GM21367 (cell line): ENCODE measurements around the gene SV2B.
A peak's percentile ranks its signal among the peaks of the same experiment; 100 is the strongest.
"Not testable (repeated sequence)": the region's sequence is repeated elsewhere in the genome, so short reads cannot be mapped to it uniquely, and the experiment has no call there.

Source experiments
- ATAC-seq: cut with Tn5 transposase; IDR thresholded peaks from one replicate; pipeline ENCODE4 v1.9.1; 2021; ENCODE audit not compliant: unreplicated experiment

The SV2B gene, protein sequence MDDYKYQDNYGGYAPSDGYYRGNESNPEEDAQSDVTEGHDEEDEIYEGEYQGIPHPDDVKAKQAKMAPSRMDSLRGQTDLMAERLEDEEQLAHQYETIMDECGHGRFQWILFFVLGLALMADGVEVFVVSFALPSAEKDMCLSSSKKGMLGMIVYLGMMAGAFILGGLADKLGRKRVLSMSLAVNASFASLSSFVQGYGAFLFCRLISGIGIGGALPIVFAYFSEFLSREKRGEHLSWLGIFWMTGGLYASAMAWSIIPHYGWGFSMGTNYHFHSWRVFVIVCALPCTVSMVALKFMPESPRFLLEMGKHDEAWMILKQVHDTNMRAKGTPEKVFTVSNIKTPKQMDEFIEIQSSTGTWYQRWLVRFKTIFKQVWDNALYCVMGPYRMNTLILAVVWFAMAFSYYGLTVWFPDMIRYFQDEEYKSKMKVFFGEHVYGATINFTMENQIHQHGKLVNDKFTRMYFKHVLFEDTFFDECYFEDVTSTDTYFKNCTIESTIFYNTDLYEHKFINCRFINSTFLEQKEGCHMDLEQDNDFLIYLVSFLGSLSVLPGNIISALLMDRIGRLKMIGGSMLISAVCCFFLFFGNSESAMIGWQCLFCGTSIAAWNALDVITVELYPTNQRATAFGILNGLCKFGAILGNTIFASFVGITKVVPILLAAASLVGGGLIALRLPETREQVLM

DNA sequence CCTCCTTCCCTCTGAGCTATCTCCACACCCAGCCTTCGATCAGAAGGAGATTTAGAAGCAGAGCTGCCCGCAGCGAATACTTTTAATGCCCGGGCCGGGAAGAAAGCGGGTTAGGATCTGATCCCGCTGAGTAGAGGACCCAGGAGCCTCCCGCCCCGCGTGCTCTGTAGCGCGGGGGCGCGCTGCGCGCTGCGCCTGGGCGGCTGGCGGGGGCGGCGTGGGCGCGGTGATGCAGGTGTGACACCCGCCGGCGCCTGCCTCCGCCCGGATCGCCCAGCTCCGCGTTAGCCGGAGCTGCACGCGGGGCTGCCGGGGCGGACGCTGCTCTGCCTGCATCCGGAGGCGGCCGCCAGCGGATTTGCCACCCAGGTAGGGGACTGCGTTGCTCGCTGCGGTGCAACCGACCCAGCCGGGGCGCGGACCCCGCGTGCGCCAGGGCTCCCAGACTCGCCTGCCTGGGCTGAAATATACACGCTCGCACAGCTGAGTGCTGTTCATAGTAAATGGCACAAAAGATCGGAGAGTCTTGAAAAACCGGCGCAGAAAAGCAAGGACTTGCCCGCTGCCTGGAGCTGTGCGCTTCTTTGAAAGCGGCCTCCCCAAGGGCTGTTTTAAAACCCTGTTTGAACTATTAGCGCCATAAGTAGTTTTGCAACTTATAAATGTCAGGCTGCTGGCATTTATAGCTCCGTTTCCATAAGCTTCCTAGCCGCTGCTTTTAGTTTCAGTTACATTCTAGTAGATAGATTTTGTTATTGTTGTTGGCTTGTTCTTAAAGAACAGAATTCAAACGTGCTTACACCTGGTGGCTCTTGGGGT lies at the start of gene SV2B:
TSS of gene SV2B (plus strand) at position 263 of the 819 bp plus-strand sequence. CDS start 126,007 bp downstream, outside the sequence.
- ATAC-seq = peak; percentile 66

GRCh38 chr15:91051248-91051647 lies 48.8 kb upstream of the SV2B start:
- no peak for ATAC-seq

DNA sequence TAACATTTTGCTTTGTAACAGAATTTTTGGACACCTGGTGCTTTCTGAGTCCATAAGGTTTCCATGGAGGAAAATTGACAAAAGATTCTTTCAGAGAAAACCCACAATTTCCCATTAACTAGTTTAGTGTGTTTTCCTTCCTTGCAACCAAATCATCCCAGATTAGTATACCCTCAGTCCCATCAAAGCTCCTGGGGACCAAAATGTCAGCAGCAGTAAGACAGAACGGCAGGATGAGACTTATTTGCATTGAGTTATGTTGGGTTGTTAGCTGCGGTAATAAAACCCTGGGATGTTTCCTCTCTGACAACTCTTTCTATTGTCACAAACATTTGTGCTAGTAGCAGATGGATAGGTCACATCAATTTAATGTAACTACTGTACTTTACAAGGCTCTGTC lies 45.2 kb upstream of the SV2B start:
- no peak for ATAC-seq

GRCh38 chr15:91055548-91056331 lies 44.3 kb upstream of the SV2B start:
- peak; percentile 81 for ATAC-seq

DNA sequence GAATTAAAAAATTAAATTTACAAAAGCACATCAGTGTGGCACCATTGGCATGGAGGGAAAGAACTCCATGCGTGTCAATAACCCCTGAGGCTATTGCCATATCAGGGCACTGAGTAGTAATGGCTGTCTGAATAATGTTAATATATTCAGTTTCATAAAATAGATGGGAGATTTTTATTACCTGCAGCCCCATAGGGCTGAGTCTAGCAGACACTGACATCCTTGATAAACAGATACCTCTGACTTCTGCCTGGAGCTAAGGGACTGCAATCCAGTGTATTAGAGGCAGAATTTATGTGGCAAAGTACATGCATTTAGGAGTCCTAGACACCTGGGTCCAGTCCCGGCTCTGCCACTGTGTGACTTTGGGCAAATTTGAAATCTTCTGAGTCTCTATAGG lies 38.8 kb upstream of the SV2B start:
- ATAC-seq = no peak

- no peak for ATAC-seq
Measured at GRCh38 chr15:91061997-91062396, 38.1 kb upstream of the SV2B start.

DNA sequence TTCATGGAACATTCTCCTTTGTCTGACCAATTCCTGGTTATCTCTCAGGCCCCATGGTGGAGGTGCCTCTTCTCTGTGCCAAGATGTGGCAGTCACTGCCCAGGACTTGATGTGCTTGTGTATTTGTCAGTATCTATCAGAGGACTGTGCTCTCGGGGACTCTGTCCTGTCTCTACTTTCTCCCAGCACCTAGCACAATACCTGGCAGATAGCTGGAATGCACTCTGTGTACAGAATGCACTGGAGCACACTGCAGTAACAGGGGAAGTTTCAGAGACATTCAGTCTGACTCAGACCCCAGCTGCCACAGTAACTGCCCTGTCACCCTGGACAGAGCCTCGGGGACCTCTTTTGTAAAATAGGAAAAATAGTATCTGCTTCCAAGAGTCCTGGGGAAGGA lies 34.6 kb upstream of the SV2B start:
- ATAC-seq = no peak

DNA sequence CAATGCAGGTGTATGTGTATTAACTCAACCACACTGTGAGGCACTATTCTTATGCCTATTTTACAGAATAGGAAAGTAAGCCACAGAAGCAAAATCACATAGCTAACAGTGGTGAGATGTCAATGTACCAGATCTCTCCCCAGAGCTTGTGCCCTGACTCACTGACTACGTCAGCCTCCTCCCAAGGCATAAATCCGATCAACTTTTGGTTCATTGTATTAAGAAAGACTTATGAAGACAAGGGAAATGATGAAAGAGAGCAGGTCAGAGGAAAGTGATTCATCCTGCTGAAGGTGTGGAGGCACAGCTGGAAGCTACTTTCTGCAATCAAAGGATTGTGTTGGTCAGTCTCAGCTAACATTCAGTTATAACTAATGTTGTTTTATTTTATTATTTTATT lies 33.0 kb upstream of the SV2B start:
- ATAC-seq = no peak

DNA sequence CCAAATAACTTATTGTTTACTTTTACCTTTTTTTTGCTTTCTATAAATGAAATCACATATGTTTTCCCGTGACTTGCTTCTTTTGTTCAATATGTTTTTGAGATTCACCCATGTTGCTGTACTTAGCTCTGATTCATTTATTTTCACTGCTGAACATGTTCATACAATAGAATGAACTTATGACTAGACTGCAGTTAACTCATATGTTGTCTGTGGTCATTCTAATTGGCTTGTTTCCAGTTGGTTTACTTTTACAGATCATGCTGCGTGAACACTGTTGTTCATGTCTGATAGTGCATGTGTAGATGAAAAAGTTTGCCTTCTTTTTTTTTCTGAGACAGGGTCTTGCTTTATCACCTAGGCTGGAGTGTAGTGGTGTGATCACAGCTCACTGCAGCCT lies 31.6 kb upstream of the SV2B start:
- ATAC-seq = no peak

- ATAC-seq = no peak
Measured at GRCh38 chr15:91068966-91069365, 31.1 kb upstream of the SV2B start.

DNA sequence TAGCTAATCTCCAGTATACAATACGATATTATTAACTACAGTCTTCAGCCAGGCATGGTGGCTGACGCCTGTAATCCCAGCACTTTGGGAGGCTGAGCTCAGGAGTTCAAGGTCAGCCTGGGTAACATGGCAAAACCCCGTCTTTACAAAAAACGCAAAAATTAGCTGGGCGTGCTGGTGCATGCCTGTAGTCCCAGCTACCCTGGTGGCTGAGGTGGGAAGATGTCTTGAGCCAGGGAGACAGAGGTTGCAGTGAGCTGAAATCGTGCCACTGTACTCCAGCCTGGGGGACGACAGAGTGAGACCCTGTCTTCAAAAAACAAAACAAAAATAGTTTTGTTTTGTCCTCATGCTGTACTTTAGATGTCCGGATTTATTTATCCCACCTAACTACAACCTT lies 29.2 kb upstream of the SV2B start:
- no peak for ATAC-seq

GRCh38 chr15:91072161-91072560 lies 27.9 kb upstream of the SV2B start:
- no peak for ATAC-seq

- no peak for ATAC-seq
Measured at GRCh38 chr15:91073077-91073476, 27.0 kb upstream of the SV2B start.

DNA sequence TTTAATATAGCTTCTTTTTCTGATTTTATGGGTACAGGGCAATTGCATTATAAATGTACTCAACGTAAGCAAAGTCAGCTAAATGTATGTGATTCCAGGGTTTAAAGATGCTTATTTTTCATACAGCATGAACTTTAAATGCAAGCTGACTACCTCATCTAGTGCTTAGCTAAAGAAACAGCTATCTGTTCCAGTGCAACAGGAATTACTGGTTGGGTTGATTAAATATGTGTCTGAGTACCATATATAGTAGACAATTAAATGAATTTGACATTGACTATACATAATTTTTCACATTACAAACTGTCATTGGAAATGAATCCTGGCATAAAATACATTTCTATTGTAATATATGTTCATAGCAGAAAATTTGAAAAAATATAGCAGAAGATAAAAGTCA lies 26.3 kb upstream of the SV2B start:
- ATAC-seq = no peak

- ATAC-seq = no peak
Measured at GRCh38 chr15:91075739-91076138, 24.3 kb upstream of the SV2B start.

- no peak for ATAC-seq
Measured at GRCh38 chr15:91077029-91077428, 23.0 kb upstream of the SV2B start.

DNA sequence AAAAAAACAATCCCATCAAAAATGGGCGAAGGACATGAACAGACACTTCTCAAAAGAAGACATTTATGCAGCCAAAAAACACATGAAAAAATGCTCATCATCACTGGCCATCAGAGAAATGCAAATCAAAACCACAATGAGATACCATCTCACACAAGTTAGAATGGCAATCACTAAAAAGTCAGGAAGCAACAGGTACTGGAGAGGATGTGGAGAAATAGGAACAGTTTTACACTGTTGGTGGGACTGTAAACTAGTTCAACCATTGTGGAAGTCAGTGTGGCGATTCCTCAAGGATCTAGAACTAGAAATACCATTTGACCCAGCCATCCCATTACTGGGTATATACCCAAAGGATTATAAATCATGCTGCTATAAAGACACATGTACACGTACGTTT lies 6.2 kb upstream of the SV2B start:
- ATAC-seq = not testable (repeated sequence)

DNA sequence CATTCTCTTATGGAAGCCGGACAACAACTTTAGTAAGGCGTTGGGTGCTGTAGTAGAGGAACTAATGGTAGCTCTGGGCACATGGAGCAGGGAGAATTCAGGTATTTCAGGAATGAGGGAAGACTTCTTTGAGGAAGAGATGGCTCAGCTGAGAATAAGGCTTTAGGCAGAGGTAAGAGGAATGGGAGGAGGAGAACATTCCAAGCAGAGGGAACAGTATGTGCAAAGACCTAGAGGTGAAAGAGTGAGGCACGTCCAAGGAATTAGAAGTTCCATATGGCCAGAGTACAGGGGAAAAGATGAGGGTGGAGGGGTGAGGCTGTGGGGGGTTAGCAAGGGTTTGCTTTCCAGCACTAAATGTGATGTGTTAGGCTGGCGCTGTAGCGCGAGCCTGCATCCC lies 1.6 kb upstream of the SV2B start:
- no peak for ATAC-seq

GRCh38 chr15:91099616-91099994 lies 452 bp upstream of the SV2B start:
- ATAC-seq = peak; percentile 15

DNA sequence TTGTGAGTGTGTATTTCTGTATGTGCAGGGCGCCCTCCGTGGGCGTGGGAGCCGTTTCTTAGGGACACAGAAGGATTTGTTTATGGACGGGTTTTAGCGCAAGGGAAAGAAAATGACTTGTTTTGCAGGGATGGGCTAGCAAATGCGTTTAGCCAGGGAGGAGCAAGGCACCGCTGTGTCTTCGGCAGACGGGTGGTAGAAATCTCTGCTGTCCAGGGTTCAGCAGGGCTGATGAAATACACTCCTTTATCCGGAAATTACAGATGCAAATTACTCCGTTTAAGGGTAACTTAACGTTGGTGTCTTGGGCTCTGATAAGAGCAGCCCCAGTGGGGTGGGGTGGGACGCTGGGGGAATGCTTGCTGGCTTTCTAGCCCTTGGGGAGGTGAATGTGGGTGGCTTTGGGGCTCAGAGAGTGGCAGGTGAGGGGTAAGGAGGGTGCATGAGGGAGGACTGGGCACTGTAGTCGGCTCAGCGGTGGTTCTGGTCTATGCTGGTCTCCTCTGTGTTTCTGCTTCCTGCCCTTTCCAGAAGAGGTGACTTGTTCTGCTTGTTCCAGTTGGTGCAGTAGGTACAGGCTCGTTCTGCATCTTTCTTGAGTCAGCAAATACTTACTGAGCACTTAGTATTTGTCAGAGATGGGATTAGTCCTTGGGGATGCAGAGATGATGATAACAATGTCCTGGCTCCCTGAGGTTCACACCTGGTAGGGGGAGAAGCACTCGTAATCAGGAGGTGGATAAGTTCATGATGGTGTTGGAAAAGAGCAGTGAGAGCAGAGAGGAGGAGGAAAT lies 954 bp downstream of the SV2B start:
- ATAC-seq = no peak
